Activated naive CD8-positive, alpha-beta T cell treated with anti-CD3 and anti-CD28 coated beads, Interleukin-2, amount 10 ng/mL, durations not matched to agents 7 days and 5 days (primary cell): Measurements from ENCODE around the gene ROBO2. TPM values are rescaled to one million over a fixed set of nuclear protein-coding genes. Genes with fewer than 3 reads are reported as not detected.

Source experiments
- ATAC-seq: fragments of 150-1000 bp; cut with Tn5 transposase; one replicate; pipeline ENCODE4 v1.10.0; 2021; ENCODE audit warnings: low read depth, moderate library complexity
- POLR2A ChIA-PET: fragments of 350-600 bp; sonication (Branson Sonifier 250); formaldehyde crosslinking; loops from one replicate; lab custom pipeline; 2021; ENCODE audit warnings: antibody characterized with exemption; lab: Charles Lee
- DNase-seq: peaks from one replicate; pipeline ENCODE4 v3.0.0; 2021
- H3K27ac Mint-ChIP-seq: one replicate; pipeline ENCODE4 v1.8.0; 2022; ENCODE audit warnings: mild to moderate bottlenecking, mixed read lengths
- H3K27me3 Mint-ChIP-seq: one replicate; pipeline ENCODE4 v1.8.0; 2022; ENCODE audit warnings: mild to moderate bottlenecking, moderate library complexity, mixed read lengths
- H3K36me3 Mint-ChIP-seq: one replicate; pipeline ENCODE4 v1.8.0; 2021; ENCODE audit warnings: mild to moderate bottlenecking, mixed read lengths
- H3K4me1 Mint-ChIP-seq: one replicate; pipeline ENCODE4 v1.8.0; 2021; ENCODE audit warnings: mixed read lengths
- H3K4me3 Mint-ChIP-seq: one replicate; pipeline ENCODE4 v1.8.0; 2022; ENCODE audit warnings: mild to moderate bottlenecking, moderate library complexity, mixed read lengths
- H3K9me3 Mint-ChIP-seq: one replicate; pipeline ENCODE4 v1.8.0; 2021; ENCODE audit warnings: mixed read lengths
- total RNA-seq, 2 experiments: library from RNA; stranded (reverse); gene quantifications; one replicate each; pipeline ENCODE4 v1.2.3, GENCODE V29; 2021

The ROBO2 gene
- total RNA-seq, 2 experiments from 2014 or later: not detected

DNA sequence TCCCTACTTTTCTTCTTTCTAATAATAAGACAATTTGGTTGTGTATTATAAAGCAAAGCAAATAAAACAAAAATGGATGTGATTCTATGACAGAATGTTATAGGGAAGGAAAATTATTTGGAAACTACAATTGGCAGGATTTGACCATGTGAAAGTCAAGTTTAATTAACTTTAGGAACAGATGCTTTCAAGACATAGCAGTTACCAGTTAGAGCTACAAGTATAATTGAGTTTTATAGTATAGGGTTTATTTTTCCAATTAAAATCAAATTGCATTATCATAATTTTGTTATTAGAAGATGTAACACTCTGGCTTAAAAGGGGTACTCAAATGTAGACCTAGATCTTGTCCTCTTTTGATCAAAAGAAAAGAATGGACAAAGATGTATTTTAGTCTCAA is 110.9 kb downstream of the ROBO2 start:
- H3K27me3 Mint-ChIP-seq: no peaks in the 10 kb centered on the region
- no peak overlapping the region for H3K4me3 Mint-ChIP-seq
- H3K9me3 Mint-ChIP-seq: peaks cover 2% of the 10 kb centered on the region
- POLR2A ChIA-PET: no interaction called here
- no peaks in the 10 kb centered on the region for H3K4me1 Mint-ChIP-seq
- no peak for DNase-seq
- no peak overlapping the region for H3K27ac Mint-ChIP-seq
- no peaks in the 10 kb centered on the region for H3K36me3 Mint-ChIP-seq
- ATAC-seq: no peak

DNA sequence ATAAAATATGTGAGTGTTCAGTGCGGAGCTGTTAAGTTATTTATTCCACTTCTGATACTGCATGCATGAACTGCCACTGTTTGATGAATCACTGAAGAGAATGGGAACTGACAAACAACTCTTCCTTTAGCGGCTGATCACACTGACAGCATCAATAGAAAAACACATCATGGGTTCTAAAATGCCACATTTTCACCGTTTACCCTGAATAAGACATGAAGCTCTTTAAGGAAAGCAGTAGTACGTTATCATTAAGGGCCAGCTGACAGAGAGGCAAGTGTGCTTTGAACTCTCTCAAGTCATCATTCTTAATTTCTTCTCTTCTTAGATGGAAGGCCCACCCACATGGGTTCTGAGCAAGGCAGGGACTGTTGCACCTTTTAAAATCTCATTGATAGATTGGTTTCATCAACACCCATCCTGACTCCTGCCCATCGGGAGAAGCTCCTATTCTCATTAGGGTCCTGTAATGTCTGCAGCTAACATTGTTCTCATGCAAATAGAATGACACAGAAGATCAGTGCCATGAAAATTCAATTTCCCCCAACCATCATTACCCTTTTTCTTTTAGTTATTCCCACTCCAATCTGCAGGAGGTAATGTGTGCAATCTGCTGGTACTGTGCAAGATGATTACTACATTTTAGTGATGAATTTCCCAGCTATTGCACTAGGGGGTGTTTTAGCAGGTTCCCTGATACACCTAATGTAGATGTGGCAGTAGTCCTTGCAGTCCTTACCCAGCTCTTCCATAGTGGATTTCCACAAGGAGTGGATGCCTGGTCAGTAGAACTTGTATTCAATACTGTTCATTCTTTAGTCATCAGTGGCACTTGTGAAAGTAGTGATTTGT is 119.1 kb downstream of the ROBO2 start:
- H3K27ac Mint-ChIP-seq: no peak overlapping the region
- no peaks in the 10 kb centered on the region for H3K4me1 Mint-ChIP-seq
- H3K4me3 Mint-ChIP-seq: no peak overlapping the region
- POLR2A ChIA-PET: no interaction called here
- no peak for DNase-seq
- H3K27me3 Mint-ChIP-seq: no peaks in the 10 kb centered on the region
- H3K36me3 Mint-ChIP-seq: no peaks in the 10 kb centered on the region
- peaks cover 2% of the 10 kb centered on the region for H3K9me3 Mint-ChIP-seq
- no peak for ATAC-seq

DNA sequence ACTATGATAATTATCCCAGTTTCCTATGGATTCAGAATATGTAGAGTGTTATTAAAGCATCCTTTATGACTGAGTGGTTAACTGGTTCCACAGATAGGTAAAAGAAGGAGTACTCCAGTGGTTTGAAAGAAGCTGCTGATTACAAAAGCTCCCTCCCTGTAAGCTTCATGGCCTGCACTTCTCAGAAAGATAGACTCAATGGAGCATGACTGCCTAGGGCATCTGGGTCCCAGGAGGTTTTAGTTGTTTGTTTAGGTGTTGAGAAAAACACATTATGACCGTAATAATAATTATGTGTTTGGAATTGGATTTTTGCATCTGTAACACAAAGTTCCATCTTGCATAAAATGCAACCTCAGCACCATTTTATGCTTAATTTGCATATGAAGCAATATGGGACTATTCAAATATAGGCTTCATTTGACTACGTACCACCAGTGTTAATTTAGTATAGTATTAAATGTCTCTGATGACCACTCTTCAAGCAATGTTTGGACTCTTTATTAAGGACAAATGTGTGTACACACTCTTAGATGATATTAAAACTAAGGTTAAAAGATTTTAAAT is 121.1 kb downstream of the ROBO2 start:
- H3K27ac Mint-ChIP-seq: no peak overlapping the region
- H3K4me3 Mint-ChIP-seq: no peak overlapping the region
- no peaks in the 10 kb centered on the region for H3K9me3 Mint-ChIP-seq
- POLR2A ChIA-PET: no interaction called here
- ATAC-seq: no peak
- H3K27me3 Mint-ChIP-seq: no peaks in the 10 kb centered on the region
- H3K36me3 Mint-ChIP-seq: no peaks in the 10 kb centered on the region
- no peaks in the 10 kb centered on the region for H3K4me1 Mint-ChIP-seq
- DNase-seq: no peak

DNA sequence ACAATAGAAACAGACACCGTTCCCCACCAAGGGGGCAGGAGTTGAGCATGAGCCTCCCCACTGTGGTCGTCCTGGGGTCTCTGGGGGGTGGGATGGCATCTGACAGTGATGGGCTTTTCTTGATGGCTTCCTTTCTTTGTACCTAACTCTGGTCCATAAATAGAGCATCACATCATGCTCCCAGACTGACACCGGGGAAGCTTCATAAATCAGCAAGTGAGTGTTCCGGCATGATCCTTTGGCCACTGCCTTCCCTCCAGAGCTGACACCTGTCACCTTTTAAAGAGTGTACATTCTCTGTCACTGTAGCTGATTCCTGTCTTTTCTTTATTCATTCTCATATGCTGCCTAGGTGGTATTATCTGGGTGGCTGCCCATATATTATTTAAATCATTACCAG is 129.9 kb downstream of the ROBO2 start:
- H3K27me3 Mint-ChIP-seq: no peaks in the 10 kb centered on the region

DNA sequence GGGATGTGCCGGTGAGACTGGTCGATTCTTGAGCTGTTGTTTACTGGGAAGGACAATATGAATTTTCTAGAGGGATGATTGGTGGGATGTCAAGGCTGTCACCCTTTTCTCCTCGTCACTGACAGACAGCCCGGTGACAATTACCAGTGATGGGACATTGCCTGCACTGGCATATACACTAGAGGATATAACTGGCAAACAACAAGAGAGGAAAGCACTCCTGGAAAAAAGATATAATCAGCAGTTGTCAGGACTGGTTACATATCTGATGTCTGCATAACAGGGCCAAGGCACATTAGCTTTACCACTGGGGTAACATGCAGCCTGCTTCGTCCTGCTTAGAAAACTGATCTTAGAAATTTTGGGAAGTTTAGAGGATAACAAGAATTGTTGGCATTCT is 131.1 kb downstream of the ROBO2 start:
- no peak for ATAC-seq

More for the DNA sequence above, 129.9 kb downstream of the ROBO2 start:
- H3K36me3 Mint-ChIP-seq: no peaks in the 10 kb centered on the region
- no peaks in the 10 kb centered on the region for H3K4me1 Mint-ChIP-seq
- H3K27ac Mint-ChIP-seq: no peak overlapping the region
- no peaks in the 10 kb centered on the region for H3K9me3 Mint-ChIP-seq
- H3K4me3 Mint-ChIP-seq: no peak overlapping the region
- ATAC-seq (no peak), DNase-seq (no peak)
- POLR2A ChIA-PET: no interaction called here

DNA sequence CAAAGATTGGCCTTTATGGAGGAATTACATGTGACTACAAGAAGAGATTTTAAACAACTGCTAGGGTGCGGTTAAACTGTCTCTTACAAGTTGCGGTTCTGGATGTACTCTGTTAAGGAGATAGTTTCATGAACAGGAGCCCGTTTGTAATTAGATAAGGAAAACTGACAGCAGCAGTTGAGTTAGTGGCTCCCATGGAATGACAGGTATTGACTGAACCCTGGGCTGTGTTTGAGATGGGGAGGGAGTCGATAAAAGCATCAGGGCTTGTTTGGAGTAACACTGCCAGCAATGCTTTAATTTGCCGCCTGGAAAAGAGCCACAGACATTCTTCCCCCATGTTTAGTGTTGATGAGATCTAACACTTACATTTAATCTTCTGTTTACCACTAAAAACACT is 139.9 kb downstream of the ROBO2 start:
- DNase-seq (no peak), ATAC-seq (no peak)
- Mint-ChIP-seq H3K27me3 (no peaks in the 10 kb centered on the region), H3K4me3 (no peak overlapping the region), H3K9me3 (no peaks in the 10 kb centered on the region), H3K27ac (no peak overlapping the region), H3K36me3 (no peaks in the 10 kb centered on the region), H3K4me1 (no peaks in the 10 kb centered on the region)
- POLR2A ChIA-PET: no interaction called here

More for the DNA sequence above, 131.1 kb downstream of the ROBO2 start:
- H3K27me3 Mint-ChIP-seq: no peaks in the 10 kb centered on the region
- no peak overlapping the region for H3K4me3 Mint-ChIP-seq
- no peak overlapping the region for H3K27ac Mint-ChIP-seq
- no peak for DNase-seq
- POLR2A ChIA-PET: no interaction called here
- H3K36me3 Mint-ChIP-seq: no peaks in the 10 kb centered on the region
- no peaks in the 10 kb centered on the region for H3K4me1 Mint-ChIP-seq
- H3K9me3 Mint-ChIP-seq: no peaks in the 10 kb centered on the region

DNA sequence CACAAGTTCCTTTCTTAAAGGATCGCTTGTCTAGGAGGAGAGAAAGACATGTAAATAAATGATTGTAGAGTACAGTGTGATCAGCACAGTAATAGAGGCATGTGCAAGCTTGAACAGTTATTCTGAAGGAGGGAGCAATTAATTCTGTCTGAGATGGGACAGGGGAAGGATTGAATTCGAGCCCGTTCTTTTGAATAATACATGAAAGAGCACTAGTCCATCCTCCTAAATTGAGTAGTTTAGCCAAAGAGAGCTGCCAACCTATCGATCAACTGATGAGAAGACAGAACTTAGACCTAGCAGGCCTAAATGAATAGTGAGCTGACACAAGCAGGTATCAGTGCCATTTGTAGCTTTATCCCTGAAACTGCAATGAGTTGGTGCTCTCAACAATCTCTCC is 142.4 kb downstream of the ROBO2 start:
- no peak for ATAC-seq
- H3K27me3 Mint-ChIP-seq: no peaks in the 10 kb centered on the region
- no peak overlapping the region for H3K4me3 Mint-ChIP-seq
- POLR2A ChIA-PET: no interaction called here
- no peaks in the 10 kb centered on the region for H3K4me1 Mint-ChIP-seq
- H3K27ac Mint-ChIP-seq: no peak overlapping the region
- no peaks in the 10 kb centered on the region for H3K9me3 Mint-ChIP-seq
- DNase-seq: no peak
- H3K36me3 Mint-ChIP-seq: no peaks in the 10 kb centered on the region

DNA sequence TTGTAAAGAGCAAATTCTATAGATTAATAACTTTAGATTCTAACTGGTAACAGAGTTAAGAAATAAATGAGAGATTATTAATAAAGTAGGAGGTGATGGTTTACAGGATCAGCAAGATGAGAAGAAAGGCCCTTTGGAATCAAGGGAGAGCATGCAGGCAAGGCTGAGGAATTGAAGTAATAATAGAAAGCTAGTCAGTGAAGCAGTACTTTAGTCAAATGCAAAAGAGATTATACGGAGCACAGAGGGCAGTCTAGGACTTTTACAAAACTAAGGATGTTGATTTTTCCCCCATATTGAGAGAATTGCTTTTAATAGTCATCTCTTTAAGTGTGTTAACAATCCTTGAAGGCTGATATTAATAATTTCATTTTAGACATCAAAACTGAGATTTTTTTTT is 146.4 kb downstream of the ROBO2 start:
- Mint-ChIP-seq H3K4me3 (no peak overlapping the region), H3K9me3 (no peaks in the 10 kb centered on the region), H3K4me1 (no peaks in the 10 kb centered on the region), H3K27ac (no peak overlapping the region), H3K27me3 (no peaks in the 10 kb centered on the region), H3K36me3 (no peaks in the 10 kb centered on the region)
- DNase-seq (no peak), ATAC-seq (no peak)
- POLR2A ChIA-PET: no interaction called here

DNA sequence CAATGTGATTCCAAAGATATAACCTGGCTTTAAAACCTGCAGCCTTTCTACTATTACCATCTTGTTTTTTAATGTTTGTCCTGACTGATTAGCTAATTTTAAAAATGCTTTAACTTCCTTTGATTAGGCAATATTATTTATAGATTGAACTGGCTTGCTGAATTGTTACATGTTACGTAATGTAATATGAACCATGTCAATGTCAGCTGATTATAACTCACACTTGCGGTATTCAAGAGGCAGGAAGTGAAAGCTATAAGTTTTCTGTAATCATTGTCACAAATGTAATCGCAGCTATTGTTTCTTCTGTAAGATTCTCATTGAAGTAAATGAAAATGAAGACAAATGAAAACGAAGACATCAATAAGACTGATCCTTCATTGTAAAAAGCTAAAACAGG is 146.8 kb downstream of the ROBO2 start:
- Mint-ChIP-seq H3K36me3 (no peaks in the 10 kb centered on the region), H3K27ac (no peak overlapping the region), H3K27me3 (no peaks in the 10 kb centered on the region), H3K4me1 (no peaks in the 10 kb centered on the region), H3K9me3 (no peaks in the 10 kb centered on the region), H3K4me3 (no peak overlapping the region)
- ATAC-seq (no peak), DNase-seq (no peak)
- POLR2A ChIA-PET: no interaction called here

DNA sequence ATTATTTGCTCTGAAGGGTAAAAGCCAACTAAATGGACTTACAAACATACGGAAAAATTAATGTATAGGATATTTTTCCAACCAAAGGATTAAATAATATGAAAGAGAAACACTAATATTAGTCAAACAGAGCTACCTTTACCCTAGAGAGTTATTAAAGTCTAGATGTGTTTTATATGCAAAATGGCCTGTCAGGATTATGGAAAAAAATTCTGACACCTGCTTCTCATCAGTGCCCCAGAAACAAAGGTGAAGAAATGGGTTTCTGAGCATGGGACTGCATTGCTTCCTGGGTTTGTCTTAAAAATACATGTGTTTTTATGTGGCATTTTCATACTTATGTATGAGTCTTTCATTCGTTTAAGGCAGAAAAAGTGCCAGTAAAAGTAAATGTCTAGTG is 148.3 kb downstream of the ROBO2 start:
- Mint-ChIP-seq H3K4me3 (no peak overlapping the region), H3K27me3 (no peaks in the 10 kb centered on the region), H3K27ac (no peak overlapping the region), H3K4me1 (no peaks in the 10 kb centered on the region), H3K36me3 (no peaks in the 10 kb centered on the region), H3K9me3 (no peaks in the 10 kb centered on the region)
- POLR2A ChIA-PET: no interaction called here
- DNase-seq: no peak
- no peak for ATAC-seq

DNA sequence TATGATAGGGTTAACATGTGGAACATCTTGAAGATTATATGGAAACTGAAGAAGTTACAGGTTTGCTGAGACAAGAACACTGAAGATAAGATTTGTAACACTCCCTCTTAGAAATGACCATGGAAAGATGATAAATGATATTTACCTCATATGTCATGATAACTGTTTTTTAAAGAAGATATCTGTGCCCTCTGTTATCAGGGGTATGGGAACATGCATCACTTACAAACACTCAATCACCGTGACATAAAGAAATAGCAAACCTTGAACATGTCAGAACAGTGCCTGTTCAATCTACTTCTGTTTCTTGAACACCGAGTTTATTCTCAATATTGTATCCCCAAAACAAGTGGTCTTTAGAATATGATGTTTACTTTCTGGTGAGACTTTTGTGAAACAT is 149.4 kb downstream of the ROBO2 start:
- H3K4me3 Mint-ChIP-seq: no peak overlapping the region
- H3K36me3 Mint-ChIP-seq: no peaks in the 10 kb centered on the region
- no peaks in the 10 kb centered on the region for H3K4me1 Mint-ChIP-seq
- ATAC-seq (no peak), DNase-seq (no peak)
- POLR2A ChIA-PET: no interaction called here
- H3K27ac Mint-ChIP-seq: no peak overlapping the region
- H3K27me3 Mint-ChIP-seq: no peaks in the 10 kb centered on the region
- H3K9me3 Mint-ChIP-seq: no peaks in the 10 kb centered on the region

DNA sequence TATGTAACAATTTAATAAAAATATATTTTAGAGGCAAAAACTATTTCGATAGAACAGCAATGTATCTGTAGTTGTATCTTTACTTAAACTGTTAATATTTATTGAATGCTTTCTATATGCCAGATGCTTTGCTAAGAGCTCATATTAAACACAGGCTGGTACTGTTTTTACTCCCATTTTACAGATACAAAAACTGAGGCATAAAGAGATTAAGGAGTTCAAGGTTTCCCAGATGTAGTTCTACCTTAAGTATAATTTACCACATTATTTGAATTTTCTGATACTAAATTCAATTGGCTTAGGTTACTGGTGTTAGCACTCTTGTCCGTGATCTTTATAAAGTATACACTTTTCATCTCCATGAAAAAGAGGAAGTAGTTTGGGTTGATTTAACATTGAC is 149.8 kb downstream of the ROBO2 start:
- Mint-ChIP-seq H3K27me3 (no peaks in the 10 kb centered on the region), H3K9me3 (no peaks in the 10 kb centered on the region)
- POLR2A ChIA-PET: no interaction called here

DNA sequence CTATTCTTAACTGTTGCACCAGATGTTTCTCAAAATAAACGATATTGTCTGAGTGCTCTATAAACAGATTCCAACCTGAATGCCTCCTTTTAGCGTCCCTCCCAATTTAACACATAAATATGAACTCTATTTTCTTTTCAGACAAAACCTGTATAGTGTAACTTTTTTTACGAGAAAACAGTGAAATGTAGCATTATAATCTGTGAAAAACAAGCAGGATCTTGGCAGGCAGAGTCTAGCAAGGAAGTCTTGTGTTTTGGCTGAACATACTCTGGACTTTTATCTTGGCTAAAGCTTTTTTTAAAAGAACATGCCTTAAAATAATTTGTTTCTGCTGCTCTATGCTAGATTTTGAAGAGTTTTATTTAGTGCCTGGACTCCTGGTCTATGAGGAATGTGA is 150.5 kb downstream of the ROBO2 start:
- DNase-seq (no peak), ATAC-seq (no peak)
- H3K36me3 Mint-ChIP-seq: no peaks in the 10 kb centered on the region
- POLR2A ChIA-PET: no interaction called here
- H3K4me3 Mint-ChIP-seq: no peak overlapping the region
- H3K4me1 Mint-ChIP-seq: no peaks in the 10 kb centered on the region
- no peaks in the 10 kb centered on the region for H3K27me3 Mint-ChIP-seq
- H3K27ac Mint-ChIP-seq: no peak overlapping the region
- H3K9me3 Mint-ChIP-seq: no peaks in the 10 kb centered on the region

More for the DNA sequence above, 149.8 kb downstream of the ROBO2 start:
- DNase-seq: no peak
- Mint-ChIP-seq H3K4me3 (no peak overlapping the region), H3K36me3 (no peaks in the 10 kb centered on the region), H3K27ac (no peak overlapping the region), H3K4me1 (no peaks in the 10 kb centered on the region)
- ATAC-seq: no peak

DNA sequence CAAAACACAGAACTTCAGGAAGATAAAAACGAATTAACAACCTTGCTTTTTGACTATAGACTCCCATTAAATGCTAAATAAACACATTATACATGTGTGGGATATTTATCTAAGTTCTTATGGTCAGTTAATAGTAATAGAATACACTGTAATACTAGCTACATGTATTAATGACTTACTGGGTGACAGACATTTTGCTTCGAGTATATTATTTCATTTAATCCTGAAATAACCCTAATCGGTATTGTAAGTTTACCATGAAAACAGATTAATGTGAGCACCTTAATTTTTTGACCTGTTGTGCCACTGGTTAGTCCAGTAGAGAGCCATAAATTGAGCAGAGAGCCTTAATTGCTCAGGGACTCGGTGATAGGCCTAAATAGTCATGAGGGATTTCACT is 151.1 kb downstream of the ROBO2 start:
- DNase-seq: no peak
- POLR2A ChIA-PET: no interaction called here
- Mint-ChIP-seq H3K4me1 (no peaks in the 10 kb centered on the region), H3K4me3 (no peak overlapping the region), H3K27me3 (no peaks in the 10 kb centered on the region), H3K36me3 (no peaks in the 10 kb centered on the region), H3K27ac (no peak overlapping the region), H3K9me3 (peaks cover 2% of the 10 kb centered on the region)
- no peak for ATAC-seq
